NCI-H2227 (cell line): ENCODE results near the gene VWA3B.
A peak's percentile ranks its signal among the peaks of the same experiment; 100 is the strongest.
"Not testable (repeated sequence)": the region's sequence is repeated elsewhere in the genome, so short reads cannot be mapped to it uniquely, and the experiment has no call there.

Source experiments
- DNase-seq: peaks from one replicate; lab custom pipeline; 2025; ENCODE audit not compliant: unreplicated experiment; lab: John Stamatoyannopoulos, UW

Gene VWA3B

DNA sequence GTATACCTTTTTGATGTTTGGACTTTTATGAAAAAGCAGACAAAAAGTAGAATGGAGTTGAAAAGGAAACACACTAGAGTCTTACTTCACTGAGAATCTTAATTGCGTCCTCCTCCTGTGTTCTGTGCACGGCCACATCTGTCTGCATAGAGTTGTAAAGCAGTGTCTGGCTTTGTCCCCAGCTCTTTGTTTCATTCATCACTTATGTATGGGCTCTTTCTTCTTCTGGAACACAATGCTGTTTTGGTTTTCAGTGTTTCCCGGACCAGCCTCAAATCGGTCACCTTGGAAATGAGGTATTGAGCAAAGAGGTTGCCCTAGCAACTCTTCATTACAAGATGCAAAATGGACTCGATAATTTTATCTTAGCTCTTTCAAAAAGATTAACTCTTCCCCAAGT is 155.0 kb downstream of the VWA3B start:
- no peak for DNase-seq

DNA sequence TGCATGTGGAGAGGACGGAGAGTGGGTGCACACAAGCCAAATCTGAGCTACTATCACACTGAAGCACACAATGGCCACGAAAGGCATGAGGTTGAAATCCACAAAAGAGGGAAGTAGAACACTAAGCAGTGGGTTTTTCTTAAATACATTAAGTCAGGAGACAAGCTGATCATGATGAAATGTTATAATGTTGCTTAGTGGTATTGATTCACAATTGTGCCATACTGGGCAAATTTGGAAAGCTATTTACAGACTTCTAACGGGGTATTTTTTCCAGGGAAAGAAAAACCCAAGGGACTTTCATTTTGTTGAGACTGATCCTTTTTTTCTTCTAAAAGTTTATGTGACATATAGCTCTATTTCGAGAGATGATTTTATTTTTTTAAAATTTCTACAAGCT is 158.5 kb downstream of the VWA3B start:
- DNase-seq = no peak

DNA sequence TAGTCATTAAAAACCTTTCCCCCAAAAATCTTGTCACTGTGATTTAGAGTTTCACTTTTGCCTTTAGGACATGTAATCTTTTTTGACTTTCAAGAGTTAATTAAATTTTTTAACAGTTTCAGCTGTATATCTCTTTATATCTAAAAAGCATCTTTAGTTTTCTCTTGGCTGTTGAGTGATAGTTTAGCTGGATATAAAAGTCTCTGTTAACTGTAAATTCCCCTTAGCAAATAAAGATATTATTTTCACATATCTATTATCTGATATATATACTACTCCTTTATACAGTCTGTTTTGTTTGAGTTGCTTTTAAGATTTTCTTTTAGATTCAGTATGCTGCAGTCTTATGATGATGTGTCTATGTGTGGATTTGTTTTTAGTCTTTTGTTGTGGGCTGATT is 160.4 kb downstream of the VWA3B start:
- no peak for DNase-seq

DNA sequence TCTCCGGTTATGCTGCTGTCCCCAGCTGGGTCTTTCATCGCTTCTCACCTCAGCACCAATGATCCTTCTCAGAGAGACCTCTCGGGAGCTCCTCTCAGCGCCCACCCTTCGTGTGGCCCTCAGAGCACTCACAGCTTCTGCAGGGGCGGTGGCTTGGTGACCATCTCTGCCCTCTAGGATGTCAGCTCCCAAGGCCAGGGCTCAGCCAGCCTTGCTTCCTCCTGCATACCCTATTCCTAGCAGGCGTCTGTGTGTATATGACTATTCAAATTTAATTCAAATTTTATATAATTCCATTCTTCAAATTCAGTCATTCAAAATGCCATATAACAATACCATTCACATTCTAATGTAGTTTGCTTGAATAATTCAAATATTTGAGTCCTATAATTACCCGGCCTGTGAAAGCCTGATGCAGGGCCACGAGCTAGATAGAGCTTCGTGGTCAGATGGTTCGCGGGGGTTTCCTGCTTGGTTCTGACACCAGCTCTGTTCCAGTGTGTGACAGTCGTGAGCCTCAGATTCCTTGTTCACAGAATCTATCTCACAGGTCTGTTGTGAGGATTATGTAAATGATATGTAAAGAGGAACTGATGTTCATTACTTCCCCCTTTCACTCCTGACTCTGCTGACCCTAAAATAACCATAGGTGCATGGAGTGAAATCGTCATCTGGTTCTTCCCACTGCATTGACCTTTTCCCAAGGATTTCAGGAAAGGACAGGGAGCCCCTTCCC is 165.2 kb downstream of the VWA3B start:
- DNase-seq = no peak

DNA sequence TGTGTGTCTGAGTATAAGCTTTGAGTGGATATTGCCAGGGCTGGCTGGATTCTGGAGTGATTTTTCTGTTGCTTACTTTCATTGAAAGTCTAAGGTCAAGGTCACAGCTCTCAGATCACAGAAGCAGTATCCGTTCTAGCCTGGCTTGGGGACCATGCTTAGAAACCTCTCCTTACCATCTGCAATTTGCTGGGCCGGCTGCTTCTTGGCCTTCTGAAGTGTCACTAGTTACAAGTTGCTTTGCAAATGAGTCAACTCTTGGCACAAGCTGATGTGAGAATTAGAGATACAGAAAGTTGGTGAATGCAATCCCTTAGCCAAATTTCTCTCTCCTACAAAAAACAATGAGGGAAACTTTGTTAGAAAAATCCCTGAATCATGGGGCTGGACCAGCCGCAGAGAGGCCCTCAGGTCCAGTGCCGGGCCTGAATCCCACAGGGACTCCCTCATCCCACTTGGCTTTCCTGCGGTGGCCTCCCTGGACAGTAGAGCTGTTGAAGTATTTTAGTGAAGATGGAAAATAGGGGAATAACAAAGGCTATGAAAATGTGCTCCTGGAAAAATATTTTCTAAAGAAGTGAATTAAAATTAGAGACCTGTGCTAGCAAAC is 166.6 kb downstream of the VWA3B start:
- DNase-seq = no peak

DNA sequence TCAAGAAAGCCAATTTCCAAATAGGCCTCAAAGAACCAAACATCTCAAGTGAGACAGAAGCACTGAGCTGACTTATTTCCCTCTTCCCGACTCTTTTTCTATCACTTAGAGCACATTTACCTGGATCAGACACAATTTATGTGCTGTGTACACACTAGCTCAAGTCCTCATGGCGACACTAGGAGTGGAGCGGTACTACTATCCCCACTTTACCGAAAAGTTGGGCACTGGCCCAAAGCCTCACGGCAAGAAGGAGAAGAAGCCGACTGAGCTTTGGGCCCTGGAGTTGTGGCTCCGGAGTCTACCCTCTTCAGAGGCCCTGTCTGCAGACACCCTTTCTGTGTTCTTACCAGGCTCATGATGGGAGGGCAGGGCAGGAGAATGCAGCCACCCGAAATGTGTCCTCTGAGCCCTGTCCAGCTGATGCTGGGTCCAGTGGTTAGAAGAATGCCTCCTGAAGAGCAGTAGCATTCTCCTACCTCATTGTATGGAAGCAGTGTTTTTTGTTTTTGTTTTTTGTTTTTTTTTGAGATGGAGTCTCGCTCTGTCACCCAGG is 167.6 kb downstream of the VWA3B start:
- DNase-seq = no peak

DNA sequence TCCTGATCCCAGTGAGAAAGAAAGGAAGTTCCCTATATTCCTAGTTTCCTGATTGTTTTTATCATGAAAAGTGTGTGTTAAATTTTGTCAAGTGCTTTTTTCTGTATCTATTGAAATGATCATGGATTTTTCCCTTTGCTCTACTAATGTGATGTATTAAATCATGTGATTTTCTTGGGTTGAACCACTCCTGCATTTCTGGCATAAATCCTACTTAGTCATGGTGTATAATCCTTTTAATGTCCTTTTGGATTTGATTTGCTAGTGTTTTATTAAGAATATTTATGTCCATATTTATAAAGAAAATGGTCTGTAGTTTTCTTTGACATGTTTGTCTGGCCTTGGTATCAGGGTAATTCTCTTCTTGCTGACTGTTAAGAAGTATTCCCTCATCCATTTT is 171.9 kb downstream of the VWA3B start:
- DNase-seq = no peak

DNA sequence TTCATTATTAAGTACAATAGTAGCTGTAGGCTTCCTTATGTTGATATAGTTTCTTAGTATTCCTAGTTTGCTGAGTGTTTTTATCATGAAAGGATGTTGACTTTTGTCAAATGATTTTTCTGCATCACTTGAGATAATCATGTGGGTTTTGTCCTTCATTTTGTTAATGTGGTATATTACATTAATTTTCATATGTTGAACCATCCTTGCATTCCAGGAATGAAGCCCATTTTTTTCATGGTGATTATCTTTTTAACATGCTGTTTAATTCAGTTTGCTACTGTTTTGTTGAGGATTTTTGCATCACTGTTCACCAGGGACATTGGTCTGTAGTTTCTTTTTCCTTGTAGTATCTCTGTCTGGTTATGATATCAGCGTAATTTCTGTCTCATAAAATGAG is 176.4 kb downstream of the VWA3B start:
- DNase-seq = no peak

DNA sequence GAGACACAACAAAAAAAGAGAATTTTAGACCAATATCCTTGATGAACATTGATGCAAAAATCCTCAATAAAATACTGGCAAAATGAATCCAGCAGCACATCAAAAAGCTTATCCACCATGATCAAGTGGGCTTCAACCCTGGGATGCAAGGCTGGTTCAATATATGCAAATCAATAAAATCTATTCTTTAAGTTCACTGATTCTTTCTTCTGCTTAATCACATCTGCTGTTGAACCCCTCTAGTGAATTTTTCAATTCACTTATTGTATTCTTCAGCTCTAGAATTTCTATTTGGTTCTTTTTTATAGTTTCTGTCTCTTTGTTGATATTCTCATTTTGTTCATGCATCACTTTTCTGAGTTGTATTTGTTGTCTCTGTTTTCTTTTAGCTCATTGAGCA is 181.3 kb downstream of the VWA3B start:
- DNase-seq = not testable (repeated sequence)

DNA sequence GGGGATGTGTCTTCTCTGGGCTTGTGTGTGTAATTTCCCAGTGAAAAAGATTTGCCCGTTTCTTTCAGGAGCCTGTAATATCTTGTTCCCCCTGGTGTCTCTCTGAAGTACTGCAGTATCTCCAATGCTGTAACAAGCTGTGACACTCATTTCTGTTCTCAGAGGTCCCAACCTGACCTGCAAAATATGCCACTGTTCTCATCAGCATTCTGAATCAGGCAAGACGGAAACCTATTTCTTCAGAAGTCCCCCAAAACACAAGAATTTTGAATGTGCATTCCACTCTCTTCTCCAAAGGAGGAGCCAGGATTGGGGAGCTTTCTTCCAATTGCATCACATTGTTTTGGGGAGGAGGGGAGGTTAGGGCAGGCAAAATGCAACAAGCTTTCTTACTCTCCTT is 182.3 kb downstream of the VWA3B start:
- DNase-seq = peak; percentile 33

DNA sequence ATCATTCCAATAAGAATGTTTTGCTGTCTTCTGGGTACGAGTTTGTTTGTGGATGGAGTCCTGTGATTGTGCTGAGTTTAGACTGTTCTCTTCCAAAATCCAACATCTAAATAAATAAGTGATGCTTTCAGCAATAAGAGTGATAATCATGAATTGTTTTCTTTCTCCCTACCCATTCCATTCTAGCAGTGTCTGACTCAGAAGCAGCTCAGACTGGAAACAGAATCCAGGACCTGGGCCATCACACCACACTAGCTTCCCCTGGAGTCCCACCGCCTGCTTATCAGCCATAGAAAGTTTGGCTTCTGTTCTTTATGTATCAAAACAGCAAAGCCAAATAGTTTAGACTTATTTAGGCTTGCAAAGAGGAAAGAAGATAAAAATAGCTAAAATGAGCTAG is 182.9 kb downstream of the VWA3B start:
- DNase-seq = no peak

DNA sequence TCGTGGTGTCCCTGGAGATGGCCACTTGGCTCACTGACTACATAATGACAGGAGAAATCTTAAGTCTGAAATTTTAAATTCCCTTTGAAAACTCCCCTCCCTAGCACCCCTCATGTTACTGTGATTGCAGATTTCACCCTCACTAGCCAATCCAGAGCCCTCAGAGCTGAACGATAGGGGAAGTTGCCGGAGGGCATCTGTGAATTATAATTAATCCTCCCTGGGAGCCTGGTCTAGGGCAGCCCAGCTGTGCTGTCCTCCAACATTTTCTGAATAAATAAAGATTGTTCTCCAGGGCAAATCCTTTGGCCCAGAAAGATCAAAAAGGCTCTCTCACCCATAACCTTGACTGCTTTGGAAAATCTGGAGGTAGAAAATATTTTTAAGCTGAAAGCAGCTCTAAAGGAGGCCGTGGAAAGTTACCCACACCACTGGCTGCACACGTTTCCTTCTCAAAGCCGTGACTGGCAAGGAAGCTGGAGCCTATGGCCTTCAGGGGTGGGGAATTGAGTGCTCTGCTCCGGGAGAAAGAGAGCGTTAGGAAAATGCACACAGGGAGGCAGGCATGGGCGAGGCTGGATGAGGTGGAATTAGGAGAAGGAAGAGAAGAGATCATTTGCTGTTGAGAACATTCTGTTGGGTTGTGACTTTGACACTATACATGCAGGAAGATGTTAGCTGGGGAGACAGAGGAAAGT is 190.3 kb downstream of the VWA3B start:
- no peak for DNase-seq

DNA sequence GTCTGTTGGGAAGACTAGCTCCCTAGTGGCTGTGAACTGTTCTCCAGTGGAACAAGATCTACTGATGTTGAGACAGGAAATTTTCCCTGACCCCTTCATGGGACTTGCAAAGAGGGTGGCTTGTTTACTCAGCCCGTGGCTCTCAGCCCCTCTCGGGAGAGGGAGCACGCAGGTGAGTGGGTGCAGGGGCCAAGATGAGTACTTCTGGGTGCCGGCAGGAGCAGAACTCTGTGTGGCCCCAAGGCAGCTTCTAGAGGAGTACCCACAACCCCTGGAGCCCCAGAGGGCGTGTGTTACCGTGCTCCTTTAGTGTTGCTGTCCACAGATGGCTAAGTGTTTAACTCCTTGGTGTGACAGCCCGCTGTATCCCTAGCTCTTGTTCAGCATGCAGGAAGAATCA is 191.1 kb downstream of the VWA3B start:
- DNase-seq = no peak

DNA sequence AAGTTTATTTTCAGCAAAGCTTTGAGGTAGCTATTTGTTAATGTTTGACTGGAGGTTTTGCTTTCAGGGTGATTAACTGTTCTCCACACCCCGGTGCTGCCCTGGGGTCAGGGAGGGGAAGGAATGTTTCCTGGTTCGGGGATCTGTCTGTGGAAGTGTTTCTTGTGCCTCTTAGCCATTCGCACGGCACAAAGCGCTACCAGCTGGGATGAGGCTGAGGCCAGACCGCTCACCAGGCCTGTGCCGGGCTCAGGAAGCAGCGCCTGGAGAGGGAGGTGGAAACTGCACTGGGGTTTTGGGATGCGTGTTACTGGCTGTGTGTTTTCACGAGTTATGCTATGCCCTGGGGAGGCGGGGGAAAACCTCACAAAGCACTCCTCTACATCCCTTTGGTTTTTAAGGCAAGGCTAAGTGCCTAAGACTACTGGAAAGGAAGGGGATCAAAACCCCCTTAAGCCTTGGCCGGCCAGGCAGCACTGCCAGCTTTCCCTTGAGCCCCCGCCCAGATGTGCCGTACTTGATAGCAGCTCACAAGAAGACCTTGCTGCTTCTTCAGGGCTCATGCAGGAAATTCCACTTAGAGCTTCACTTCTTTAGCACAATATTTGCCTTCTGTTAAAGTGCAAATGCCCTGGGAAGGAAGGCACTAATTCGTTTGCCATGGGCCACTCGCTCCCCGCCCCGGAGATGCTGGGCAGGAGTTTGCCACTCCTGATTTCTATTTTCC is 193.6 kb downstream of the VWA3B start:
- no peak for DNase-seq

DNA sequence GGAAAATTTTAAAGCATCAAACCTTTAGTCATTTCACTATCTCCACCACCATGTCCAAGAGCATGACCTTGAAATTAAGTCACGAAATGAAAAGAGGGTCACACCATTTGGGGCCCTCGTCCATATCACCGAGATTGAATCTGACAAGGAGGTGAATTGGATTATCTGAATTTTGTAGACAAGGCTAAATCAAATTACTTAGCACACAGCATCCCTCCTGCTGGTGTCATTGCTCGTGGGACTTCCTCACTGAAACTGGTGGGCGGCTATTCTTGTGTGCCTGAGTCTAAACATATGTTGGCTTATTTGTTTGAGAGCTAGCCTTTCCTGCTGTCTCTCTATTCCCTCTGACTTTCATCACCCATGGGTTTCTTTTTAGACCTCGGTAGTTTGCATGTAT is 194.6 kb downstream of the VWA3B start:
- DNase-seq = no peak

DNA sequence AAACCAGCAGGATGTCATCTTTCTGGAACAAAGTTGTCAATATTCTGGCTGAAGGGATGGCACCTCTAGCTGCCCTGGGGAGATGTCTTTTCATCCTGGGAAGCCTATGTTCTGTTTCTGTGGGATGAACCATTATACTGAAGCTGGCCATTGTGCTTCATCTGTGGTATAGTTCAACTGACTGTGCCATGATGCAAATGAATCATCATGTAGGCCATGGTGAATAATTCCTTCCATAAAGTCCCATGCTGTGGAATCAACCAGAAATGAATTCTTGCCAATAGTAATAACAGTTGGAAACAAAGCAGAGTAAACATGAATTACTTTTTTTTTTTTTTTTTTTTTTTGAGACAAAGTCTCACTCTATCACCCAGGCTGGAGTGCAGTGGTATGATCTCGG is 195.1 kb downstream of the VWA3B start:
- DNase-seq = no peak

DNA sequence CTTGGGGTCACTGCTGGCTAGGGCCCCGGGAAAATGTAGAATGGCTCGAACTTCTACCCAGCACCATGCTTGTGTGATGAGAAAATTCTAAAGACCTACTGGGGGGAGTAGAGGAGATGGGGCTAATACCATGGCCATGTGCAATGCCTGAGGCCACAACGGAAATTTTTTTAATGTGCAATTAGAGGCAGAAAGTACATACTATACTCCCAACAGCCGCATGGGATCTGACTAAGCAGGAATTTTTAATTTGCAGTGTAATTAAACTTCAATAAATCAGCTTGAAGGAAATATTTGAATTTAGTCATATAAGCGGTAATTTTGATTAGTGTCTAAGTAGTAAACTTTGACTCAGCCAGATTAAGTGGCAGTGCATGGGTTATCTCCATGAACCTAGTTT is 206.1 kb downstream of the VWA3B start:
- DNase-seq = no peak

DNA sequence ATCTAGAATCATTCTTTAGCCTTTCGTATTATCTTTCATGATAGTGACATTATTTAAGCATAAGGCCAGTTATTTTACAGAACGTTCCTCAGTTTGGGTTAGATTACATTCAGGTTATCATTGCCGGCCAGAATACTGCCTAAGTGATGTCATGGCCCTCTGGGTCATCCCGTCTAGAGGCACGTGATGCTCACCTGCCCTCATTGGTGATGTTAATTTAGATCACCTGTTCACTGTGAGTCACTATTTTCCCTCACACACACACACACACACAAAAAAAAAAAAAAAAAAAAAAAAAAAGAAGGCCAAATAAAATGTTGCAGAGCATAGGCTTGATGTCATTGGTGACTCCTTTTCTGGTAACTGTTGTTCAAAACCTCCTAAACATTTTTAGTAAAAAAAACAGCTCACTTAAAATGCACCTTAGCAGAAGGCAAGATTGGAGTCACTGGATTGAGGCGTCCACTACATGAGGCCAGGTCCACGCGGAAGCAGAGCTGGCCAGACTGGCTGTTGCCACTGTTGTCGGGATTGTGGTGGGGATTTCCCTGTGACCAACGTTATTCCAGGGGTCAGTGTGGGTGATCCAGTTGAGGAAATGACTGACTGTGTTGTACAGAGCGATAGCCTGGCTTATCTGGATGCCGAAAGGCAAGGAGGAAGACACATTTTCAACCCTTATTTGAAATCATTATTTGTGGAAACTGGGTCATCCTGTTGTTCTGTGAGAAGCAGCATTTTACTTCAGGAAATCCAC is 207.1 kb downstream of the VWA3B start:
- no peak for DNase-seq

DNA sequence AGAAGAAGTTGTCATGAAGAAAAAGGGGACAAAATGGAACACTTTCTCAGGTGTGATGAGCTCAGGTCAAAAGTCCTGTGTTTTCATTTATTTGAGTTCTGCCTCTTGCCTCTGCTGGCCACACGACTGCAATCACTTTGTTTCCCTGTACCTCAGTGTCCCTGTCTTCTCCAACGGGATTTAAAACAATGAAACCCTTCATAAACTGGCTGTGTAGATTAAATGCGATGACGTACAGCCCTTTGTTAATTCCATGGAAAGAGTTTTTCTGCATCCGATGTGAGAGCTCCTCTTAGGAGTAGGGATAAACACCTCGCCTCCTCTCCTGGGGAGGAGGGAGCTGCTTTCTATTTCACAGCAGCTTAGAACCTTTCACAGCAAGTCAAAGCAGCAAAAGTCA is 207.7 kb downstream of the VWA3B start:
- no peak for DNase-seq

DNA sequence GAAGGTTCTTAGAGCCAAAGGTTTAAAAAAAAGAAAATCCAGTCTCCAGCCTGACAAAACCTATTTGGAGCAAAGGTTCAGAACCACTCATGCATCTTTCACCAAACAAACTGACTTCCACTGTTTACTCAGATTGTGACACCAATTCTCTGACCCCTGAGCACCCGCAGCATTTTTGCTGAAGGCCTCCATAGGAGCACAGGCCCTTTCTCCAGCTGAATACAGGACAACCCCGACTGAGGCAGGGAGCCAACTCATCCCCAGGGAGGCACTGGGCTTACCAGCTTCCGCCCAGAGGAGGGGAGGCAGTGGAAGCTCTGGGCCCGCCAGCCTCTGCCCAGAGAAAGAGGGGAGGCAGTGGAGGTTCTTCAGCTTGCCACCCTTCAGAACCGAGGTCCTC is 208.3 kb downstream of the VWA3B start:
- no peak for DNase-seq
